ENCODE measurements around the gene TEDC2.
"Not testable (repeated sequence)": the region's sequence is repeated elsewhere in the genome, so short reads cannot be mapped to it uniquely, and the experiment has no call there.

The TEDC2 gene

GRCh38 chr16:2439598-2439997, 20.3 kb upstream of the TEDC2 start:
- DNase-seq: no peak

GRCh38 chr16:2441143-2441804, 18.6 kb upstream of the TEDC2 start:
- DNase-seq: not testable (repeated sequence)

DNA sequence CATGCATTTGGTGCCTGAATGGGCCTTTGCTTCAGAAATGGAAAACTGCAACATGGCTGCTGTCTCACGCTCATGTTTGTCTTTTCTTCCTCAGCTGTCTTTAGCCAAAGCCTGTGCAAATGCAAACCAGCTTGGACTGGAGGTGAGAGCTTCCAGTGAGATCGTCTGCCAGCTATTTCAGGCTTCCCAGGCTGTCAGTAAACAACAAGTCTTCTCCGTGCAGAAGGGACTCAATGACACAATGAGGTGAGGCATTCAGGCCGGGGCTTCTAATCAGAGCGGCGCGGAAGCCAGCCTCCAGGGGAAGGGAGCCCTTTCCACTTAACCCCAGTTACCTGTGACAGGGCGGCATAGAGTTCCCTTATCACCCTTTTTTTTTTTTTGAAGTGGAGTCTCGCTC, 16.4 kb upstream of the TEDC2 start:
- no peak for DNase-seq

GRCh38 chr16:2447920-2448583, 11.9 kb upstream of the TEDC2 start:
- DNase-seq: no peak

- no peak for DNase-seq
Measured at GRCh38 chr16:2449118-2449517, 10.8 kb upstream of the TEDC2 start.

DNA sequence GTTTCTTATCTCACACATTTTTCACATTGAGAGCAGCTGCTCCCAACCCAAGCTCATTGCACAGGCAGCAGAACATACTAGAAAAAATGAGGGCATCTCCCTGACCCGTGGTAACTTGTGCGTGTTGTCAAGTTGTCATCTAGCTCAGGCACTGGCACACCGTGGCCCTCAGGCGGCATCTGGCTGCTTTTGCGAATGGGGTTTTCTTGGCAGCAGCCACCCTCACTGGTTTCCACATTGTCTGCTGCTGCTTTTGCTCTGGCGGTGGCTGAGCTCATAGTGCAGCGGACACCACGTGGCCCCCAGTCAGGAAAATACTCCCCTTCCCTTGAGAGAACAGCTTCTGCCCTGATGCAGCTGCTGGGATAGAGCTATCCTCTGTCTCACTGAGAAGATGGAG, 9.4 kb upstream of the TEDC2 start:
- no peak for DNase-seq

- DNase-seq: no peak
Measured at GRCh38 chr16:2450975-2451381, 8.9 kb upstream of the TEDC2 start.

- DNase-seq: no peak
Measured at GRCh38 chr16:2451851-2452320, 8.0 kb upstream of the TEDC2 start.

DNA sequence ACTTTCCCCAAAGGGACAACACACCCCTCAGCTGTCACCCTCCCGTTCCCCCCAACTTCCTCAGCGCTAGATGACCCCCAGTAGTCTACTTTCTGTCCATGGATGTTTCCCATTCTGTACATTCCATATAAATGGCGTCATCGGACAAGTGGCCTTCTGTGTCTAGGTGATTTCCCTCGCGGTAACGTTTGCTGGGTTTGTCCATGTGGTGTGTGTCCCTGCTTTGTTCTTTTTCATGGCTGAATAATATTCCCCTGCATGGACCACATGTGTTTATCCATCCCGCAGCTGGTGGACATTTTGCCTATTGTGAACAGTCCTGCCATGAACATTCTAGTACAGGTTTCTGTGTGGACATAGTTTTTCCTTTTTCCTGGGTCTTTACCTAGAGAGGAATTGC, 7.3 kb upstream of the TEDC2 start:
- DNase-seq: no peak

GRCh38 chr16:2455081-2455845, 4.6 kb upstream of the TEDC2 start:
- no peak for DNase-seq

DNA sequence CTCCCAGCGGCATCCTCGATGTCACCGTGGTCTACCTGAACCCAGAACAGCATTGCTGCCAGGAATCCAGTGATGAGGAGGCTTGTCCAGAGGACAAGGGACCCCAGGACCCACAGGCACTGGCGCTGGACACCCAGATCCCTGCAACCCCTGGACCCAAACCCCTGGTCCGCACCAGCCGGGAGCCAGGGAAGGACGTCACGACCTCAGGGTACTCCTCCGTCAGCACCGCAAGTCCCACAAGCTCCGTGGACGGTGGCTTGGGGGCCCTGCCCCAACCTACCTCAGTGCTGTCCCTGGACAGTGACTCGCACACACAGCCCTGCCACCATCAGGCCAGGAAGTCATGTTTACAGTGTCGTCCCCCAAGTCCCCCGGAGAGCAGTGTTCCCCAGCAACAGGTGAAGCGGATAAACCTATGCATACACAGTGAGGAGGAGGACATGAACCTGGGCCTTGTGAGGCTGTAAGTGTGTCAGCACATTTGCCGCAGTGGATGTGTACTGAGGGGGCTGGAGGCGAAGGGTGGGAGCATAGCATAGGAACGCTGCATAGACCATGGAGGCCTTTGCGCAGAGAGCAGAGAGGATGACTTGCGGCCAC, 3.3 kb upstream of the TEDC2 start:
- no peak for DNase-seq

GRCh38 chr16:2457267-2457666, 2.6 kb upstream of the TEDC2 start:
- DNase-seq: no peak

GRCh38 chr16:2457946-2458345, 2.0 kb upstream of the TEDC2 start:
- no peak for DNase-seq

DNA sequence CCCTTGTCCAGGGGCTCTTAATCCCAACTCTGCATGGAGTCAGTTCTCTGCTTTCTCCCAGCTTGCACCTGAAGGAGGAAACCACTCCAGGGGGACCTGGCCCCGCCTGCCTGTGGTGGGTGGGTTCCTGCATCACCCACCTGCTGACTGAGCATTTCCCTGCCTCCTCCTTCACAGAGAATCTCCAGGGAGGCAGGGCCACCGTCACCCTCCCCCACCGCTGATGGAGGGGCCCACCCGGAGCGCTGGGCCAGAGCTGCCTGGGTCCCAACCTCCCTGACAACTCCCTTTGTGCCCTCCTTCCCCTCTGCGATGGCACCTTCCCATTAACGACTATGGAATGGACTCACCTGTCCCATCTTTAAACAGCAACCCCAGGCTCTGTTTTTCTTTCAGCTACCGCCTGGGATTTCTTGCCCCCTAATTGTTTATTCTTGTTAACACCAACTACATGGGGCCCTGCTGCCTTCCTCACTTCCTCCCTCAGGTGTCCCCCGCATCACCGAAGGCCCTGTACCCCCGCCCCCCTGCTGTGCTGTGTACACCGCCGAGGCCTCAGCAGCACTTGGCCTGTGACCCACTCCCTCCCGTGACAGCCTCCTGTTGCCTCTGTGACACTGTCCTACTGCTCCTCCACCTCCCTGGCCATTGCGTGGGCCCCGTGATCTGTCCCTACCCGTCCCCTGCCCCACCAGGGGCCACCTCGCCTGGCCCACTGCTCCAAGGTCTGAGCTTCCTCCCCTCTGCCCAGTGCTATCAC, 842 bp upstream of the TEDC2 start:
- no peak for DNase-seq

DNA sequence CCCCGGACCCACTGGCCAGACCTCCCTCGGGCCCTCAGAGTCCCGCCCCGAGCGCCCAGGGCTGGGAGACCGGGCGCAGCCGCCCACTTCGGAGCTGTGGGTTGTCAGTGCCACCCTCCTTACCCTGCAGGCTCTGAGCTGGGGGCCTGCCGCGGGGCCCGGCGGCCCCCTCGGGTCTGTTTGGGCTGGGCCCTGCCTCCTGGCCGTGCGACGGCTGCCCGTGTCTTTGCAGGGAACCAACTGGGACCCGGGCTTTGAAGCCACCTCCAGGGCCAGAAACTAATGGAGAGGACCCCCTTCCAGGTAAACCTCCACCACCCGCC, 443 bp downstream of the TEDC2 start:
- no peak for DNase-seq

- DNase-seq: no peak
Measured at GRCh38 chr16:2460916-2461315, 1.0 kb downstream of the TEDC2 start.

DNA sequence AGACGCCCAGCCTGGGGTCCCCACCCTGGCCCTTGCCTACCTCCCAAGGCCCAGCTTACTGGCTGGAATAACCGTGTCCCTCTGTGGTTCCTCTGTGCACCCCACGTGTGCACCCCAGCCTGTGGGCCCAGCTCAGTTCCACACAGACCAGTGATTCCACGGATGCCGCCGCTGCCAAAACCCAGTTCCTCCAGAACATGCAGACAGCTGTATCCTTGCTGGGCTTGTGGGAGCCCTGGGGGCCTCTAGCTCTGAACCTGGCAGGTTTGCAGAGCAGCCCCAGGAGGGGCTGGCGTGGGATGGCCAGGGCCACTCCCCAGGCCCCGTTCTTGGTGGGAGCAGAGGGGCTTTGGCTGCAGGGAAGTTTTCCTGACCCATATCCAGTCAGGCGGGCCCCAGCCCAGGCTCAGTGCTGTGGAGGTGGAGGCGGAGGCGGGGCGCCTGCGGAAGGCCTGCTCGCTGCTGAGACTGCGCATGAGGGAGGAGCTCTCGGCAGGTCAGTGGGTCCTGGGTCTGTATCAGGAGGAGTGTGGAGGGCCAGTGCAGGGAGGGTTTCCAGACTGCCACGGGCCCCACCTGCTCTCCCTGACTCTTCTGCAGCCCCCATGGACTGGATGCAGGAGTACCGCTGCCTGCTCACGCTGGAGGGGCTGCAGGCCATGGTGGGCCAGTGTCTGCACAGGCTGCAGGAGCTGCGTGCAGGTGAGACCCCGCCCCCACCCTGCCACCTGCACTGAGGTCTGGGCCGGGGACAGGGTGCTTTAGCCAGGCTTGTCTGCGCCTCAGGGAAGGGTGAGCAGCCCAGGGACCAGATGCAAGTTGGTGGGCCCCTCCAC, 2.3 kb downstream of the TEDC2 start:
- DNase-seq: no peak

DNA sequence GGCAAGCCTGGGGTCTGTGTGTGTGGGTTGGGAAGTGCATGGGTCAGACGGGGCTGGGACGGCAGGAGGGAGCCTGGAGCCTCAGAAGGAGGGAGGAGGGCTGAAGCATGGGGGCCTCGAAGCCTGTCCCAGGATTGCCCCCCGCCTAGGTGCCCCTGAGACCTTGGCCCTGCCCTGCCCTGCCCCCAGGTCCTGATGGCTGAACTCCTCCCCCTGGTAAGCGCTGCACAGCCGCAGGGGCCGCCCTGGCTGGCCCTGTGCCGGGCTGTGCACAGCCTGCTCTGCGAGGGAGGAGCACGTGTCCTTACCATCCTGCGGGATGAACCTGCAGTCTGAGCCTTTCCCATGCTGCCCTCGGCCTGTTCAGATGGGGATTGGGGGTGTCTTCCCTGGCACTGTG, 4.4 kb downstream of the TEDC2 start:
- DNase-seq: no peak

GRCh38 chr16:2465653-2466415, 5.9 kb downstream of the TEDC2 start:
- no peak for DNase-seq

- DNase-seq: no peak
Measured at GRCh38 chr16:2466667-2467527, 7.0 kb downstream of the TEDC2 start.

All from activated effector memory CD4-positive, alpha-beta T cell treated with Interleukin-2 at 50 U/mL for 16 hours (primary cell).